Measurements from ENCODE around the gene PALB2.

DNA sequence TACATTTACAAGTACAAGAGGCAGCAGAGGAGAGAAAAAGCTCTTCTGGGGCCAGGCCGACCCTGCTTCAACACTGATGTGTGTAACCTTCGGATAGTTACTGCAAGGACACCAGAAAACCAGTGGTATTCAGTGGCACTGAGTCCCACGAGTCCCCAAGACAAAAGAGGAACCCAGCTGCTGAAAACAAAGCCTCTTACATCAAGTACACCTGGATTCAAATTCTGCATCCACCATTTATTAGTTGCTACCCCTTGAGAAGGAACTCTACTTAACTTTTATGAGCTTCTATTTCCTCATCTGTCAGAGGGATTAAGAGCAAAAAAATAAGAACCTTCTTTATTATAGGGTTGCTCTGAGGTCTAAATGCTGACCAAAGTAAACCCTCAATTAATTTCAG lies 86.6 kb downstream of the PALB2 start:
- TF ChIP-seq, protein P1, sequence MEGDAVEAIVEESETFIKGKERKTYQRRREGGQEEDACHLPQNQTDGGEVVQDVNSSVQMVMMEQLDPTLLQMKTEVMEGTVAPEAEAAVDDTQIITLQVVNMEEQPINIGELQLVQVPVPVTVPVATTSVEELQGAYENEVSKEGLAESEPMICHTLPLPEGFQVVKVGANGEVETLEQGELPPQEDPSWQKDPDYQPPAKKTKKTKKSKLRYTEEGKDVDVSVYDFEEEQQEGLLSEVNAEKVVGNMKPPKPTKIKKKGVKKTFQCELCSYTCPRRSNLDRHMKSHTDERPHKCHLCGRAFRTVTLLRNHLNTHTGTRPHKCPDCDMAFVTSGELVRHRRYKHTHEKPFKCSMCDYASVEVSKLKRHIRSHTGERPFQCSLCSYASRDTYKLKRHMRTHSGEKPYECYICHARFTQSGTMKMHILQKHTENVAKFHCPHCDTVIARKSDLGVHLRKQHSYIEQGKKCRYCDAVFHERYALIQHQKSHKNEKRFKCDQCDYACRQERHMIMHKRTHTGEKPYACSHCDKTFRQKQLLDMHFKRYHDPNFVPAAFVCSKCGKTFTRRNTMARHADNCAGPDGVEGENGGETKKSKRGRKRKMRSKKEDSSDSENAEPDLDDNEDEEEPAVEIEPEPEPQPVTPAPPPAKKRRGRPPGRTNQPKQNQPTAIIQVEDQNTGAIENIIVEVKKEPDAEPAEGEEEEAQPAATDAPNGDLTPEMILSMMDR (IDR thresholded peaks at IDR 0.05): no peak
- TF ChIP-seq POLR2A (IDR thresholded peaks at IDR 0.05): no peak
